Liver (tissue), 9 donors: ENCODE results near the gene PRSS12. TPM values are rescaled to one million over a fixed set of nuclear protein-coding genes. Genes with fewer than 3 reads are reported as not detected.
"Not testable (repeated sequence)": the region's sequence is repeated elsewhere in the genome, so short reads cannot be mapped to it uniquely, and the experiment has no call there.

Experiments
- DNase-seq: peaks from one replicate; pipeline ENCODE4 v3.0.0-alpha.2; 2017; ENCODE audit warnings: low spot score
- H3K27ac ChIP-seq, 2 donors: one replicate each; pipeline ENCODE4 v1.7.0; 2013; ENCODE audit warnings: inconsistent platforms in 2 of 2, low read length in 2 of 2, control low read depth in 1 of 2, low read depth in 1 of 2, mild to moderate bottlenecking in 1 of 2
- H3K27me3 ChIP-seq, 4 donors: one replicate each; pipeline versions ENCODE4 v1.6.1 to v1.7.0; 2013; ENCODE audit warnings: low read length in 3 of 4, inconsistent platforms in 1 of 4, mild to moderate bottlenecking in 1 of 4, moderate library complexity in 1 of 4; ENCODE audit not compliant: control insufficient read depth in 4 of 4, insufficient read depth in 4 of 4
- H3K36me3 ChIP-seq, 4 donors: one replicate each; pipeline versions ENCODE4 v1.6.1 to v1.7.0; 2013; ENCODE audit warnings: low read length in 3 of 4, mild to moderate bottlenecking in 3 of 4, low read depth in 1 of 4, moderate library complexity in 1 of 4; ENCODE audit not compliant: control insufficient read depth in 4 of 4, insufficient read depth in 3 of 4
- H3K4me1 ChIP-seq, 4 donors: one replicate each; pipeline versions ENCODE4 v1.6.1 to v1.7.0; 2013; ENCODE audit warnings: low read length in 3 of 4, mild to moderate bottlenecking in 3 of 4, moderate library complexity in 1 of 4; ENCODE audit not compliant: control insufficient read depth in 4 of 4, insufficient read depth in 4 of 4
- H3K4me3 ChIP-seq, 3 donors: one replicate each; pipeline versions ENCODE4 v1.6.1 to v1.7.0; 2013; ENCODE audit warnings: low read length in 3 of 3, control low read depth in 1 of 3, low read depth in 1 of 3, mild to moderate bottlenecking in 1 of 3
- H3K9ac ChIP-seq, 2 donors: one replicate each; pipeline ENCODE4 v1.7.0; 2013; ENCODE audit warnings: low read length in 2 of 2, mild to moderate bottlenecking in 2 of 2, moderate library complexity in 2 of 2, control low read depth in 1 of 2, low read depth in 1 of 2
- H3K9me3 ChIP-seq, 4 donors: one replicate each; pipeline versions ENCODE4 v1.6.1 to v1.7.0; 2013; ENCODE audit warnings: low read length in 3 of 4; ENCODE audit not compliant: control insufficient read depth in 4 of 4
- CTCF ChIP-seq: fragments of 150-350 bp; IDR thresholded peaks from 2 replicates; pipeline ENCODE4 v1.5.1; 2017; ENCODE audit warnings: improper control_type of control experiment, low read depth, low read length; ENCODE audit not compliant: missing input control
- EGR1 ChIP-seq, 2 donors: IDR thresholded peaks; 2 replicates each; pipeline ENCODE4 v1.6.1; 2016 to 2018; ENCODE audit warnings: antibody characterized with exemption in 2 of 2, low read depth in 2 of 2
- FOXA1 ChIP-seq: IDR thresholded peaks from 2 replicates; pipeline ENCODE4 v1.6.1; 2016; ENCODE audit warnings: antibody characterized with exemption
- FOXA2 ChIP-seq: IDR thresholded peaks from 2 replicates; pipeline ENCODE4 v1.6.1; 2016; ENCODE audit warnings: antibody characterized with exemption
- GABPA ChIP-seq, 2 donors: IDR thresholded peaks in 1 of 2; conservative IDR thresholded peaks in 1 of 2; 2 replicates each; pipeline ENCODE4 v1.6.1; 2016; ENCODE audit warnings: antibody characterized with exemption in 2 of 2, mild to moderate bottlenecking in 1 of 2, moderate library complexity in 1 of 2
- HNF4A ChIP-seq, 2 donors: conservative IDR thresholded peaks; 2 replicates each; pipeline ENCODE4 v1.6.1; 2016; ENCODE audit warnings: antibody characterized with exemption in 2 of 2, mild to moderate bottlenecking in 2 of 2
- HNF4G ChIP-seq: IDR thresholded peaks from 2 replicates; pipeline ENCODE4 v1.6.1; 2016; ENCODE audit warnings: antibody characterized with exemption
- JUND ChIP-seq, 2 donors: IDR thresholded peaks; 2 replicates each; pipeline ENCODE4 v1.6.1; 2016; ENCODE audit warnings: antibody characterized with exemption in 2 of 2
- NR2F2 ChIP-seq: IDR thresholded peaks from 2 replicates; pipeline ENCODE4 v1.6.1; 2016; ENCODE audit warnings: antibody characterized with exemption
- RAD21 ChIP-seq, 2 donors: IDR thresholded peaks; 2 replicates each; pipeline ENCODE4 v1.6.1; 2016; ENCODE audit warnings: antibody characterized with exemption in 2 of 2, mild to moderate bottlenecking in 2 of 2
- REST ChIP-seq: IDR thresholded peaks from 2 replicates; pipeline ENCODE4 v1.6.1; 2016; ENCODE audit warnings: antibody characterized with exemption, mild to moderate bottlenecking
- SP1 ChIP-seq: IDR thresholded peaks from 2 replicates; pipeline ENCODE4 v1.6.1; 2018; ENCODE audit warnings: antibody characterized with exemption, mild to moderate bottlenecking
- TAF1 ChIP-seq: conservative IDR thresholded peaks from 2 replicates; pipeline ENCODE4 v1.6.1; 2016; ENCODE audit warnings: antibody characterized with exemption, mild to moderate bottlenecking
- YY1 ChIP-seq: IDR thresholded peaks from 2 replicates; pipeline ENCODE4 v1.6.1; 2016; ENCODE audit warnings: antibody characterized with exemption, mild to moderate bottlenecking
- WGBS: extraction: QIAGEN DNeasy Blood & Tissue Kit; methylation state at CpG from one replicate; pipeline ENCODE4 v1.1.7; 2013; 5-methylcytosine and 5-hydroxymethylcytosine counted together
- polyA plus RNA-seq, 2 donors: library from polyadenylated mRNA; stranded (reverse) in 1 of 2; unstranded in 1 of 2; fragments of 200-250 nt in 1 of 2; fragments of >200 nt in 1 of 2; fragmentation: Nextera tagmentation in 1 of 2; extraction: Ambion mirVana in 1 of 2; gene quantifications; one replicate each; pipeline versions ENCODE4 v1.2.1 to v1.2.3, GENCODE V29; 2013 to 2015
- total RNA-seq, 2 donors: library from RNA; depleted of rRNA; stranded (reverse); fragments of >200 nt; gene quantifications; one replicate each; pipeline ENCODE4 v1.2.3, GENCODE V29; 2014
- TF ChIP-seq, protein P1 (sequence below): IDR thresholded peaks from 2 replicates; pipeline ENCODE4 v1.6.1; 2016; ENCODE audit warnings: antibody characterized with exemption
- TF ChIP-seq, protein P2 (sequence below): IDR thresholded peaks from 2 replicates; pipeline ENCODE4 v1.6.1; 2016; ENCODE audit warnings: antibody characterized with exemption
- TF ChIP-seq, protein P3 (sequence below): IDR thresholded peaks from 2 replicates; pipeline ENCODE4 v1.6.1; 2016; ENCODE audit warnings: antibody characterized with exemption
- donor health status: healthy.
- donor health status: healthy.
- donor health status: healthy.
- donor health status: healthy.
- donor health status: healthy.

The PRSS12 gene
- total and polyA plus RNA-seq, 4 donors, result 0.07 to 0.25 (median 0.10) TPM

- TF ChIP-seq CTCF (no peak), JUND (IDR thresholded peaks at IDR 0.05) (no peak), HNF4G (no peak)
- TF ChIP-seq, protein P1, sequence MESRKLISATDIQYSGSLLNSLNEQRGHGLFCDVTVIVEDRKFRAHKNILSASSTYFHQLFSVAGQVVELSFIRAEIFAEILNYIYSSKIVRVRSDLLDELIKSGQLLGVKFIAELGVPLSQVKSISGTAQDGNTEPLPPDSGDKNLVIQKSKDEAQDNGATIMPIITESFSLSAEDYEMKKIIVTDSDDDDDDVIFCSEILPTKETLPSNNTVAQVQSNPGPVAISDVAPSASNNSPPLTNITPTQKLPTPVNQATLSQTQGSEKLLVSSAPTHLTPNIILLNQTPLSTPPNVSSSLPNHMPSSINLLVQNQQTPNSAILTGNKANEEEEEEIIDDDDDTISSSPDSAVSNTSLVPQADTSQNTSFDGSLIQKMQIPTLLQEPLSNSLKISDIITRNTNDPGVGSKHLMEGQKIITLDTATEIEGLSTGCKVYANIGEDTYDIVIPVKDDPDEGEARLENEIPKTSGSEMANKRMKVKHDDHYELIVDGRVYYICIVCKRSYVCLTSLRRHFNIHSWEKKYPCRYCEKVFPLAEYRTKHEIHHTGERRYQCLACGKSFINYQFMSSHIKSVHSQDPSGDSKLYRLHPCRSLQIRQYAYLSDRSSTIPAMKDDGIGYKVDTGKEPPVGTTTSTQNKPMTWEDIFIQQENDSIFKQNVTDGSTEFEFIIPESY, result no peak
These were observed 84.0 kb downstream of the PRSS12 start (continued) for GRCh38 chr4:118268780-118269179.

GRCh38 chr4:118266145-118266496 is 86.7 kb downstream of the PRSS12 start:
- H3K4me1 ChIP-seq, H3K4me3 ChIP-seq, H3K36me3 ChIP-seq, H3K9ac ChIP-seq, H3K9me3 ChIP-seq, H3K27me3 ChIP-seq, H3K27ac ChIP-seq, DNase-seq: not testable (repeated sequence)
- TF ChIP-seq SP1, result peak; percentile 25
- WGBS, result 86% methylated on average over 4 of the region's 4 CpGs

DNA sequence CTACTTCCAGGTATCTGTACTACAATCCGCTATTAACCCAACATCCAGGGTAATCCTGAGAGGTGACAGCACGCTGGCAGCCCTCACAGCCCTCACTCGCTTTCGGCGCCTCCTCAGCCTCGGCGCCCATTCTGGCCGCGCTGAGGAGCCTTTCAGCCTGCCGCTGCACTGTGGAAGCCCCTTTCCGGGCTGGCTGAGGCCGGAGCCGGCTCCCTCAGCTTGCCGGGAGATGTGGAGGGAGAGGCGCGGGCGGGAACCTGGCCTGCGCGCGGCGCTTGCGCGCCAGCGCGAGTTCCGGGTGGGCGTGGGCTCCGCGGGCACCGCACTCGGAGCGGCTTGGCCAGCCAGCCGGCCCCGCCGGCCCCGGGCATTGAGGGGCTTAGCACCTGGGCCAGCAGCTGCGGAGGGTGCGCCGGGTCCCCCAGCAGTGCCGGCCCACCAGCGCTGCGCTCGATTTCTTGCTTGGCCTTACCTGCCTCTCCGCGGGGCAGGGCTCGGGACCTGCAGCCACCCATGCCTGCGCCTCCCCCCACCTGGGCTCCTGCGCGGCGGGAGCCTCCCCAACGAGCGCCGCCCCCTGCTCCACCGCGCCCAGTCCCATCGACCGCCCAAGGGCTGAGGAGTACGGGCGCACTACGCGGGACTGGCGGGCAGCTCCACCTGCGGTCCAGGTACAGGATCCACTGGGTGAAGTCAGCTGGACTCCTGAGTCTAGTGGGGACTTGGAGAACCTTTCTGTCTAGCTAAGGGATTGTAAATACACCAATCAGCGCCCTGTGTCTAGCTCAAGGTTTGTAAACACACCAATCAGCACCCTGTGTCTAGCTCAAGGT is 87.3 kb downstream of the PRSS12 start:
- H3K4me1 ChIP-seq, result no peaks in the 10 kb centered on the region
- H3K27ac ChIP-seq, result no peak overlapping the region
- no peaks in the 10 kb centered on the region for H3K9me3 ChIP-seq
- H3K36me3 ChIP-seq, result no peaks in the 10 kb centered on the region
- peak overlapping the region in 2 of 3 donors; percentile 66 to 68 for H3K4me3 ChIP-seq
- H3K9ac ChIP-seq, result no peak overlapping the region
- 16% methylated on average over 64 of the region's 64 CpGs for WGBS
- no peaks in the 10 kb centered on the region for H3K27me3 ChIP-seq
- DNase-seq, result peak; percentile 47
- TF ChIP-seq, protein P2, sequence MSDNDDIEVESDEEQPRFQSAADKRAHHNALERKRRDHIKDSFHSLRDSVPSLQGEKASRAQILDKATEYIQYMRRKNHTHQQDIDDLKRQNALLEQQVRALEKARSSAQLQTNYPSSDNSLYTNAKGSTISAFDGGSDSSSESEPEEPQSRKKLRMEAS, result no peak
- no peak for TF ChIP-seq RAD21 (IDR thresholded peaks at IDR 0.05)
- no peak for TF ChIP-seq TAF1
- TF ChIP-seq JUND (IDR thresholded peaks at IDR 0.05), result no peak
- no peak for TF ChIP-seq YY1
- TF ChIP-seq, protein P3, sequence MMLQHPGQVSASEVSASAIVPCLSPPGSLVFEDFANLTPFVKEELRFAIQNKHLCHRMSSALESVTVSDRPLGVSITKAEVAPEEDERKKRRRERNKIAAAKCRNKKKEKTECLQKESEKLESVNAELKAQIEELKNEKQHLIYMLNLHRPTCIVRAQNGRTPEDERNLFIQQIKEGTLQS, result no peak
- TF ChIP-seq HNF4A (conservative IDR thresholded peaks at IDR 0.05), result no peak
- no peak for TF ChIP-seq CTCF
- TF ChIP-seq SP1, result no peak
- TF ChIP-seq FOXA1, result no peak
- no peak for TF ChIP-seq HNF4G
- no peak for TF ChIP-seq FOXA2
- no peak for TF ChIP-seq REST
- no peak for TF ChIP-seq NR2F2
- TF ChIP-seq EGR1 (IDR thresholded peaks at IDR 0.05; ENCODE audit: low read depth in 2 of 2), result no peak
- no peak for TF ChIP-seq GABPA (IDR thresholded peaks at IDR 0.05 in 1 of 2, conservative IDR thresholded peaks at IDR 0.05 in 1 of 2)
- TF ChIP-seq, protein P1, result no peak
